CD4-positive, alpha-beta memory T cell (primary cell): ENCODE data around the gene TENM3. TPM values are rescaled to one million over a fixed set of nuclear protein-coding genes. Genes with fewer than 3 reads are reported as not detected.

Experiments
- CTCF ChIA-PET: fragments of 350-600 bp; sonication (Branson Sonifier 250); formaldehyde crosslinking; loops from one replicate; lab custom pipeline; 2021; ENCODE audit warnings: inconsistent platforms; ENCODE audit not compliant: partially characterized antibody; lab: Charles Lee
- POLR2A ChIA-PET: fragments of 350-600 bp; sonication (Branson Sonifier 250); formaldehyde crosslinking; loops from one replicate; lab custom pipeline; 2021; ENCODE audit not compliant: partially characterized antibody; lab: Charles Lee
- DNase-seq, 5 donors: peaks; one replicate each; pipeline versions ENCODE4 v3.0.0 to v3.0.0-alpha.2; 2020 to 2022; ENCODE audit warnings: mixed read lengths in 1 of 5
- H3K27ac ChIP-seq: one replicate; pipeline ENCODE4 v1.7.0; 2013; ENCODE audit warnings: low read depth, low read length
- H3K27me3 ChIP-seq: 2 replicates; pipeline ENCODE4 v1.7.0; 2013; ENCODE audit warnings: mild to moderate bottlenecking, low read length, moderate library complexity; ENCODE audit not compliant: insufficient read depth
- H3K36me3 ChIP-seq: 2 replicates; pipeline ENCODE4 v1.7.0; 2013; ENCODE audit warnings: mild to moderate bottlenecking, low read length, moderate library complexity; ENCODE audit not compliant: insufficient read depth
- H3K4me1 ChIP-seq: 2 replicates; pipeline ENCODE4 v1.7.0; 2013; ENCODE audit warnings: mild to moderate bottlenecking, low read length, moderate library complexity; ENCODE audit not compliant: insufficient read depth
- H3K4me3 ChIP-seq, 2 donors: one replicate each; pipeline ENCODE4 v1.7.0; 2013; ENCODE audit warnings: low read length in 2 of 2, mild to moderate bottlenecking in 1 of 2
- H3K9me3 ChIP-seq, 2 donors: one replicate each; pipeline ENCODE4 v1.7.0; 2013; ENCODE audit warnings: low read length in 2 of 2, control low read depth in 1 of 2; ENCODE audit not compliant: control insufficient read depth in 1 of 2
- H3K27ac Mint-ChIP-seq, 7 donors: one replicate each; pipeline ENCODE4 v1.8.0; 2020 to 2021; ENCODE audit warnings: mixed read lengths in 7 of 7, mild to moderate bottlenecking in 6 of 7, inconsistent platforms in 3 of 7, moderate library complexity in 3 of 7
- H3K27me3 Mint-ChIP-seq, 2 donors: one replicate each; pipeline ENCODE4 v1.8.0; 2020 to 2021; ENCODE audit warnings: mixed read lengths in 2 of 2
- H3K36me3 Mint-ChIP-seq, 2 donors: one replicate each; pipeline ENCODE4 v1.8.0; 2020 to 2021; ENCODE audit warnings: mixed read lengths in 2 of 2, inconsistent platforms in 1 of 2, mild to moderate bottlenecking in 1 of 2
- H3K4me1 Mint-ChIP-seq, 4 donors: one replicate each; pipeline ENCODE4 v1.8.0; 2020 to 2021; ENCODE audit warnings: mixed read lengths in 4 of 4, mild to moderate bottlenecking in 1 of 4
- H3K4me3 Mint-ChIP-seq, 8 donors: one replicate each; pipeline ENCODE4 v1.8.0; 2020 to 2021; ENCODE audit warnings: mixed read lengths in 8 of 8, mild to moderate bottlenecking in 7 of 8, moderate library complexity in 6 of 8, inconsistent platforms in 3 of 8
- H3K9me3 Mint-ChIP-seq, 8 donors: one replicate each; pipeline ENCODE4 v1.8.0; 2020 to 2021; ENCODE audit warnings: mixed read lengths in 8 of 8, mild to moderate bottlenecking in 5 of 8, inconsistent platforms in 3 of 8, moderate library complexity in 1 of 8
- intact Hi-C: fragments of 100-400 bp; cut with micrococcal nuclease; formaldehyde crosslinking; loops from one replicate; pipeline ENCODE4 v1.15.1; 2023
- polyA plus RNA-seq, 2 donors: library from polyadenylated mRNA; unstranded; fragments of 300-500 nt; fragmentation: Illumina TruSeq; gene quantifications; one replicate each; pipeline ENCODE4 v1.2.3, GENCODE V29; 2021
- total RNA-seq, 2 experiments: library from RNA; stranded (reverse); gene quantifications; one replicate each; pipeline ENCODE4 v1.2.3, GENCODE V29; 2021

TENM3 gene
- total and polyA plus RNA-seq, 4 experiments from 2014 or later = not detected

DNA sequence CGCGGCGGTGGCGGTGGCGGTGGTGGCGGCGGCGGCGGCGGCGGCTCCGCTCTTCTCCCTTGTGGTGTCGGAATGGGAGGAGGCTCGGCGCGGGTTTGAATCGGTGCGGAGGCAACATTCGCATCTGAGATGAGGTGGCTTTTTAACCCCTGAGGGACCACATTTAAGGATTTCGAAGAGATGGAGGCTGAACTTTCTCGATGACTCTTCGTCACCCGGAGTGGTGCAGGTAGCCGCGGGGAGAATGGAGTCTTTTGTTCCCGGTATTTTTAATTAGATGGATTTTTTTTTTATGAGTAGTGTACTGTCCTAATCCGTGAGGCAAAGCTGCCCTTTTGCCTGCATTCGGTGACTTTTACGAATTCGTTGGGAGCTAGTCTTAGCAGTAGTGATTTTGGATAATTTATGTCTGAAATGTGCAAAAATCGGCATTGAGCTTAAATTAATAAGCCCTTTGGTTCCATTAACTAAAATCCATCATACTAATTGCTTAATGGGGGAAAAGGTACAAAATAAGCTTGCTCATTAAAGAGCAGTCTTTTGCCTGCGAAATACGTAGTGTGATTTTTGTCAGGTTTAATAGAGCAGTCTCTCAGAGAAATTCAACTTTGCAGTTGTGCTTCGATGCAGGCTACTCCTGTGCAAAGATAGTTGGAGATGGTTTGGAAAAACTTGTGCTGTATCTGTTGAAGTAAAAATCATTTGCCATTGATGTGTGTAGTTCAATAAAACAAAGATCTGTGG, 206.2 kb downstream of the TENM3 start:
- peaks cover 37 to 42% of the 10 kb centered on the region in 2 donors for H3K27me3 Mint-ChIP-seq

DNA sequence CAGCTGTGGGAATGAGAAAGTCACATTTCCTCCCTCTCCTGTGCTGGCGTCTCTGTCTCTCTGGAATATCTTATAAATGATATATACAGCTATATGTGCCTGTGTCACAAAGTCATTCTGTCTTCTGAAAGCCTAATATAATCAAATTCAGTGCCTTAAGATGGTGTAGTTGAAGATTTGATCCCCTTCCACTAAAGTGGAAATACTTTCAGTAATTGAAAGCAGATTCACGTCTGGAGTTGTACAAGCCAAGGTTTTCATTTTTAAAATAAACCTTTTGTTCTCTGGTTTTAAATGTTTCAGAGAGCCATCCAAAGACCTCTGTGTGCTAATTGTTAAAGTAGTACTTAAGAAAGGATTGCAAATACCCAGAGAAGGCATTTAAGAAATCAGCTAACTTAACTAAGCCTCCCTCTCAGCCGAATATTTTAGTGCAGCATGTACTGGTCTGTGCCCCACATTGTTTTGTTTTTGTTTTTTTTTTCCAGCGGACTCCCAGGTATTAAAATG, 206.8 kb downstream of the TENM3 start:
- Histone ChIP-seq H3K4me1 (peaks cover 16% of the 10 kb centered on the region), H3K27me3 (peaks cover 17% of the 10 kb centered on the region), H3K36me3 (no peaks in the 10 kb centered on the region), H3K4me3 (no peak overlapping the region), H3K27ac (no peak overlapping the region), H3K9me3 (no peaks in the 10 kb centered on the region)
- no peak for DNase-seq
- Mint-ChIP-seq H3K27ac (no peak overlapping the region), H3K36me3 (no peaks in the 10 kb centered on the region), H3K27me3 (peaks cover 37 to 42% of the 10 kb centered on the region in 2 donors), H3K4me3 (peak overlapping the region; percentile 71 to 83 (median 77)), H3K9me3 (peaks cover 0 to 4% (median 0%) of the 10 kb centered on the region in 8 donors), H3K4me1 (peaks cover 11 to 26% (median 20%) of the 10 kb centered on the region in 4 donors)
- intact Hi-C loops = no loop called here
- POLR2A ChIA-PET = no interaction called here
- CTCF ChIA-PET = no interaction called here

More for the DNA sequence above, 206.2 kb downstream of the TENM3 start:
- intact Hi-C loops = no loop called here
- H3K4me1 Mint-ChIP-seq = peaks cover 11 to 26% (median 20%) of the 10 kb centered on the region in 4 donors
- no peak overlapping the region for H3K27ac ChIP-seq
- H3K4me3 ChIP-seq = no peak overlapping the region
- no peaks in the 10 kb centered on the region for H3K36me3 Mint-ChIP-seq
- H3K9me3 Mint-ChIP-seq = peaks cover 0 to 4% (median 0%) of the 10 kb centered on the region in 8 donors
- DNase-seq = no peak
- H3K4me1 ChIP-seq = peaks cover 16% of the 10 kb centered on the region
- no peak overlapping the region for H3K27ac Mint-ChIP-seq
- H3K27me3 ChIP-seq = peaks cover 17% of the 10 kb centered on the region
- ChIA-PET CTCF (no interaction called here), POLR2A (no interaction called here)
- no peaks in the 10 kb centered on the region for H3K36me3 ChIP-seq
- H3K4me3 Mint-ChIP-seq = peak overlapping the region; percentile 71 to 83 (median 77)
- no peaks in the 10 kb centered on the region for H3K9me3 ChIP-seq

DNA sequence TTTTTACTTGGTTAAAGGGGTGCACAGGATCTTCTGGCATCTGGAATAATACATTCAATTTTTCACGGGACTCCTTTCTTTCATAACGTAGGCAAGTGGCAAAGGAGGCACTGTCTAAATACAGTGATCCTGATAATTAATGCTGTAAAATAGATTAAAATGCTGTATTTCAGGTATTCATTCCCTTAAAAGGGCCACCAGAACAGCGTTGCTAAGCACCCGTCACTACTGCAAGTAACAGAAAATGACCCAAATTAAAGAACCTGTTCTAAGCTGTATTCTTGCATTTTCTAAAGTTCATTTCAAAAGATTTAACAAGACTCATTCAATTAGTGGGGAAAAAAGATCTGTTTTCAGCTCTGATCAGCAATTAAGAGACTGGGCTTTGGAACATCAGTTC, 208.2 kb downstream of the TENM3 start:
- Histone ChIP-seq H3K36me3 (no peaks in the 10 kb centered on the region), H3K4me1 (peaks cover 16% of the 10 kb centered on the region), H3K27ac (no peak overlapping the region), H3K27me3 (peaks cover 17% of the 10 kb centered on the region), H3K9me3 (no peaks in the 10 kb centered on the region), H3K4me3 (no peak overlapping the region)
- H3K27me3 Mint-ChIP-seq = peaks cover 33 to 37% of the 10 kb centered on the region in 2 donors
- no peaks in the 10 kb centered on the region for H3K36me3 Mint-ChIP-seq
- no peak for DNase-seq
- peaks cover 0 to 4% (median 0%) of the 10 kb centered on the region in 8 donors for H3K9me3 Mint-ChIP-seq
- H3K4me3 Mint-ChIP-seq = no peak overlapping the region
- intact Hi-C loops = no loop called here
- peaks cover 11 to 26% (median 20%) of the 10 kb centered on the region in 4 donors for H3K4me1 Mint-ChIP-seq
- POLR2A ChIA-PET = no interaction called here
- CTCF ChIA-PET = no interaction called here
- H3K27ac Mint-ChIP-seq = no peak overlapping the region

DNA sequence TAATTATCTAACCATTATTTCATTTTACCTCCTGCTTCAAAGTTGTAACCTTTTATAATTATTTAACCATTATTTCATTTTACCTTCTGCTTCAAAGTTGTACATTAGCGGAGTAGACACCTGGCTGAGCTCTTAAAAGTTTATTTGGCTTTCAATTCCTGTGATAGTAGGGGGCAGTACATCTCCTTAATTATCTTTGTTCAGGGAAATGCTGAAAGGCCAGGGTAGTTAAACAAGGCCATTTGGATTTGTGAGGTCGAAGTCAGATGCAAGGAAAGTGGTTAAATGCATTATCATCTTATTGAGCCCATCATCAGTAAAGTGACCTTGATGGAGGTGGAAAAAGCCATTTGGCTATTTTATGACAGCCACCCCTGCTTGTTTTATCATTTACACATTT, 210.6 kb downstream of the TENM3 start:
- Histone ChIP-seq H3K9me3 (no peaks in the 10 kb centered on the region), H3K4me1 (peaks cover 13% of the 10 kb centered on the region), H3K4me3 (no peak overlapping the region), H3K27ac (no peak overlapping the region), H3K36me3 (no peaks in the 10 kb centered on the region), H3K27me3 (peaks cover 17% of the 10 kb centered on the region)
- Mint-ChIP-seq H3K27ac (no peak overlapping the region), H3K27me3 (peaks cover 20 to 21% of the 10 kb centered on the region in 2 donors), H3K9me3 (peaks cover 0 to 2% (median 0%) of the 10 kb centered on the region in 8 donors), H3K36me3 (no peaks in the 10 kb centered on the region), H3K4me1 (peaks cover 7 to 16% (median 13%) of the 10 kb centered on the region in 4 donors), H3K4me3 (no peak overlapping the region)
- ChIA-PET CTCF (no interaction called here), POLR2A (no interaction called here)
- intact Hi-C loops = no loop called here
- DNase-seq = no peak

DNA sequence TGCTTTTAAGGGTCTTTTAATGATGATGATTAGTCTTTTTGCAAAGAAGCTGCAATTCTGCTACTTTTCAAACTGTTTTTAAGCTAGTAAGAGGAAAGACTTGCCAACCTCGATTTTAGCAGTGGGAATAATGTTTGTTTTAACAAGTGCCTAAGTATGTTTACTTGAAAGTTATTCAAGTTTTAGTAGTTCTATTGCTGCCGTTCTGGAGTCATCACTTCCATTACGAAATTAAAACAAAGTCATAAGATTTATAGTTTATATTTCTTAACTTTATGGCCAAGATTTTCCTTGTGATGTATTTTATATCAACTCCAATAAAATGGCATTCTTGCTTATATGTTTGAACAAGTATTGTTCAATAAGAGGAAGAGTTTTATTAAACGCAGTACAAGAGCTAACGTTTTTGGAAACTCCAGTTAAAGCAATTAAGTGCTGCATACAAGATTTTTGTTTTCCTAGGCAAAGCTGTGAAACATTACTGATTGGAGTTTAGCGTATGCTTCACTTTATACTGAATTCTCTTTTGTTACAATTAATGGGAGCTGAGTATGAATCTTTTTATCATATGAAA, 211.3 kb downstream of the TENM3 start:
- Histone ChIP-seq H3K9me3 (no peaks in the 10 kb centered on the region), H3K4me1 (peaks cover 8% of the 10 kb centered on the region), H3K36me3 (no peaks in the 10 kb centered on the region), H3K4me3 (no peak overlapping the region), H3K27me3 (peaks cover 14% of the 10 kb centered on the region), H3K27ac (no peak overlapping the region)
- ChIA-PET POLR2A (no interaction called here), CTCF (no interaction called here)
- Mint-ChIP-seq H3K4me3 (no peak overlapping the region), H3K9me3 (peaks cover 0 to 2% (median 0%) of the 10 kb centered on the region in 8 donors), H3K27ac (no peak overlapping the region), H3K27me3 (peaks cover 16% of the 10 kb centered on the region in 2 donors), H3K36me3 (no peaks in the 10 kb centered on the region), H3K4me1 (peaks cover 4 to 11% (median 8%) of the 10 kb centered on the region in 4 donors)
- intact Hi-C loops = no loop called here
- DNase-seq = no peak

DNA sequence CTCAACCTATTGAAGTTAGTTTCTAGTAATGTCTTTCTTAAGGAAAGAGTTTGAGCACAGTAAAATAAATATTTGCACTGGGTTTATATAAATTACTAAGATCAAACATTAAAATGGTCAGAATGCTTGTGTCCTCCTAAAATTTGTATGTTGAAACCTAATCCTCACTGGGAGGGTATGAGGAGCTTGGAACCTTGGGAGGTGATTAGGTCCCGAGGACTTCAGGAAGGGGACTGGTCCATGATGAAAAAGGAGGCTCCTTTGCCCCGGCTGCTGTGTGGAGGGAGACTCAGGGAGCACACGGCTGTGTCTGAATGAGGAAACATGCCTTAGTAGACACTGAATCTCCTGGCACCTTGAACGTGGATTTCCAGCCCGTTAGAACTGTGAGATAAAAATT, 221.9 kb downstream of the TENM3 start:
- CTCF ChIA-PET = no interaction called here
- no peak overlapping the region for H3K27ac ChIP-seq
- Mint-ChIP-seq H3K27ac (no peak overlapping the region), H3K9me3 (peaks cover 0 to 3% (median 0%) of the 10 kb centered on the region in 8 donors), H3K4me3 (no peak overlapping the region), H3K27me3 (peaks cover 2 to 5% of the 10 kb centered on the region in 2 donors), H3K4me1 (no peaks in the 10 kb centered on the region), H3K36me3 (no peaks in the 10 kb centered on the region)
- no peaks in the 10 kb centered on the region for H3K4me1 ChIP-seq
- no peaks in the 10 kb centered on the region for H3K27me3 ChIP-seq
- intact Hi-C loops = no loop called here
- no peaks in the 10 kb centered on the region for H3K9me3 ChIP-seq
- no peaks in the 10 kb centered on the region for H3K36me3 ChIP-seq
- DNase-seq = no peak
- POLR2A ChIA-PET = no interaction called here
- no peak overlapping the region for H3K4me3 ChIP-seq

DNA sequence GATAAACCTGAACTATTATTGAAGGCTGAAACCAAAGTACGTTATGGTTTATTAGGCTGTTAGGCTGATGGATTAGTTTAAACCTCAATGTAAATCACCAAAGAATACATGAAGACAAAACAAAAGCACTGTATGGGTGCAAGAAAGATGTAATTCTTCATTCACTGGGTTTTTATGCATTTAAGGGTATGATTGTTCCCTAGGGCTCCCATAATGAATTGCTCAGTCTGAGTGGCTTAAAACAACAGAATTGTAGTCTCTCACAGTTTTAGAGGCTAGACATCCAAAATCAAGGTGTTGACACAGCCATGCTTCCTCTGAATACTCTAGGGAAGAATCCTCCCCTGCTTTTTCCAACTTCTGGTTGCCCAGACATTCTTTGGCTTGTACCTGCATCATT, 222.8 kb downstream of the TENM3 start:
- CTCF ChIA-PET = no interaction called here
- no peaks in the 10 kb centered on the region for H3K36me3 Mint-ChIP-seq

More for the DNA sequence above, 222.8 kb downstream of the TENM3 start:
- Histone ChIP-seq H3K4me1 (no peaks in the 10 kb centered on the region), H3K27ac (no peak overlapping the region), H3K4me3 (no peak overlapping the region), H3K27me3 (no peaks in the 10 kb centered on the region), H3K36me3 (no peaks in the 10 kb centered on the region), H3K9me3 (no peaks in the 10 kb centered on the region)
- intact Hi-C loops = no loop called here
- DNase-seq = no peak
- H3K27ac Mint-ChIP-seq = no peak overlapping the region
- H3K27me3 Mint-ChIP-seq = peaks cover 0 to 6% of the 10 kb centered on the region in 2 donors
- no peaks in the 10 kb centered on the region for H3K4me1 Mint-ChIP-seq
- H3K4me3 Mint-ChIP-seq = no peak overlapping the region
- POLR2A ChIA-PET = no interaction called here
- peaks cover 0 to 3% (median 0%) of the 10 kb centered on the region in 8 donors for H3K9me3 Mint-ChIP-seq
